Measurements from ENCODE around the gene MACO1. TPM values are rescaled to one million over a fixed set of nuclear protein-coding genes. Genes with fewer than 3 reads are reported as not detected.
A peak's percentile ranks its signal among the peaks of the same experiment; 100 is the strongest.

The MACO1 gene
- total and polyA plus RNA-seq, 10 of the 15 experiments (the other 5 are each of a cell fraction or from before 2014, with no cell fraction given) = 3.2 to 19.8 (median 10.3) TPM

- ATAC-seq (peak; percentile 70), FAIRE-seq (no peak), DNase-seq (ENCODE audit: low read depth, low spot score) (peak; percentile 13)
- POLR2A ChIA-PET = interaction anchor here (0.5 to 1.1 kb wide), 2 partner anchors 90 to 200 kb away, joined by 3 read pairs; no protein-coding TSS in a partner anchor
- no peak overlapping the region for H3K27ac ChIP-seq (ENCODE audit: control insufficient read depth, insufficient read depth)
- no peak overlapping the region for H3K4me3 ChIP-seq
- H3K4me1 ChIP-seq (ENCODE audit: control insufficient read depth, insufficient read depth, low read length) = no peaks in the 10 kb centered on the region
- no peaks in the 10 kb centered on the region for H3K79me2 ChIP-seq (ENCODE audit: control insufficient read depth, insufficient read depth, low read length)
- SMC1A ChIA-PET (ENCODE audit: uncharacterized antibody, unreplicated experiment) = interaction anchor here (0.6 to 2.2 kb wide), 11 partner anchors 16 to 288 kb away, joined by 3 to 10 read pairs (median 5); no protein-coding TSS in a partner anchor
- intact Hi-C loops (cut with micrococcal nuclease; ENCODE audit: unreplicated experiment) = loop anchor here (5.0 to 10.0 kb wide), 2 partner anchors 237 to 290 kb away; no protein-coding TSS in a partner anchor
- no peaks in the 10 kb centered on the region for H4K20me1 ChIP-seq (ENCODE audit: control insufficient read depth, insufficient read depth)
- no TSS peak for BruUV-seq (replicated peaks)
- no peaks in the 10 kb centered on the region for H3K36me3 ChIP-seq (ENCODE audit: control insufficient read depth in 2 of 2, insufficient read depth in 2 of 2, low read length in 1 of 2)
- RAD21 ChIA-PET (ENCODE audit: unreplicated experiment) = interaction anchor here (0.9 to 3.1 kb wide), 8 partner anchors 27 to 316 kb away, joined by 3 to 16 read pairs (median 3); no protein-coding TSS in a partner anchor
- H3K9me3 ChIP-seq (replicated peaks; ENCODE audit: control insufficient read depth, insufficient read depth, low read length) = no peaks in the 10 kb centered on the region
- CTCF ChIA-PET = interaction anchor here (0.6 to 6.5 kb wide), 20 partner anchors 9 to 300 kb away, joined by 3 to 61 read pairs (median 8); partner anchors contain the start of gene LDLRAP1
- no peak overlapping the region for H3K9ac ChIP-seq (ENCODE audit: control insufficient read depth, insufficient read depth, low read length)
- H3K27me3 ChIP-seq (replicated peaks in 1 of 2; ENCODE audit: control insufficient read depth in 2 of 2, insufficient read depth in 2 of 2, low read length in 1 of 2) = no peaks in the 10 kb centered on the region
- no peak overlapping the region for H3K4me2 ChIP-seq (ENCODE audit: control insufficient read depth, insufficient read depth)
- no peak overlapping the region for H2AFZ ChIP-seq (ENCODE audit: control insufficient read depth, low read depth, low read length)
- in situ Hi-C loops (cut with MboI) = no loop called here
- WGBS (ENCODE audit: insufficient coverage, insufficient replicate concordance, low lambda C conversion rate, missing lambda C conversion rate) = 20% methylated on average over 5 of the region's 5 CpGs
- peak; percentile 49; the same call in 1 of the 2 replicates for TF ChIP-seq ATF7 (IDR thresholded peaks at IDR 0.05; ENCODE audit: low read depth)
- TF ChIP-seq, protein P1, sequence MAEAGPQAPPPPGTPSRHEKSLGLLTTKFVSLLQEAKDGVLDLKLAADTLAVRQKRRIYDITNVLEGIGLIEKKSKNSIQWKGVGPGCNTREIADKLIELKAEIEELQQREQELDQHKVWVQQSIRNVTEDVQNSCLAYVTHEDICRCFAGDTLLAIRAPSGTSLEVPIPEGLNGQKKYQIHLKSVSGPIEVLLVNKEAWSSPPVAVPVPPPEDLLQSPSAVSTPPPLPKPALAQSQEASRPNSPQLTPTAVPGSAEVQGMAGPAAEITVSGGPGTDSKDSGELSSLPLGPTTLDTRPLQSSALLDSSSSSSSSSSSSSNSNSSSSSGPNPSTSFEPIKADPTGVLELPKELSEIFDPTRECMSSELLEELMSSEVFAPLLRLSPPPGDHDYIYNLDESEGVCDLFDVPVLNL (IDR thresholded peaks at IDR 0.05; ENCODE audit: low read depth, low read length) = no peak
- no peak for TF ChIP-seq CHD4 (IDR thresholded peaks at IDR 0.05)
- no peak for TF ChIP-seq ZBTB4 (CRISPR knock-in tag; IDR thresholded peaks at IDR 0.05)
- no peak for TF ChIP-seq FOXM1 (IDR thresholded peaks at IDR 0.05; ENCODE audit: low read depth, low read length)
- TF ChIP-seq ZNF592 (IDR thresholded peaks at IDR 0.05) = no peak
- TF ChIP-seq NR2C1 (IDR thresholded peaks at IDR 0.05) = no peak
- TF ChIP-seq SREBF1 (IDR thresholded peaks at IDR 0.05; ENCODE audit: low read length) = no peak
- TF ChIP-seq HDAC2 (IDR thresholded peaks at IDR 0.05) = no peak
- TF ChIP-seq RAD51 (IDR thresholded peaks at IDR 0.05) = peak; percentile 29; the same call in 1 of the 2 replicates
- TF ChIP-seq MEF2B (IDR thresholded peaks at IDR 0.05; ENCODE audit: partially characterized antibody, poor library complexity, severe bottlenecking) = peak; percentile 99
- TF ChIP-seq RELA (IDR thresholded peaks at IDR 0.05; ENCODE audit: borderline replicate concordance, partially characterized antibody) = no peak
- no peak for TF ChIP-seq CREM (IDR thresholded peaks at IDR 0.05; ENCODE audit: low read depth)
- TF ChIP-seq ZNF274 (IDR thresholded peaks at IDR 0.05; ENCODE audit: insufficient read depth, insufficient read length) = no peak
- TF ChIP-seq RFX5 (IDR thresholded peaks at IDR 0.05; ENCODE audit: low read depth, low read length) = no peak
- TF ChIP-seq, protein P2, sequence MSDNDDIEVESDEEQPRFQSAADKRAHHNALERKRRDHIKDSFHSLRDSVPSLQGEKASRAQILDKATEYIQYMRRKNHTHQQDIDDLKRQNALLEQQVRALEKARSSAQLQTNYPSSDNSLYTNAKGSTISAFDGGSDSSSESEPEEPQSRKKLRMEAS (IDR thresholded peaks at IDR 0.05; ENCODE audit: low read depth, low read length) = no peak
Observed at GRCh38 chr1:25522031-25522655, 91.4 kb downstream of the MACO1 start.
